Measurements from ENCODE around the gene PRPF40B. TPM values are rescaled to one million over a fixed set of nuclear protein-coding genes. Genes with fewer than 3 reads are reported as not detected.
A peak's percentile ranks its signal among the peaks of the same experiment; 100 is the strongest.

The PRPF40B gene
- polyA plus RNA-seq, 1 experiment = 15.0 TPM

GRCh38 chr12:49661746-49662145 lies 38.4 kb downstream of the PRPF40B start:
- no peak overlapping the region for H3K4me3 ChIP-seq (ENCODE audit: low read depth, low read length)
- no peak for DNase-seq (ENCODE audit: low read depth)
- H3K27me3 ChIP-seq (ENCODE audit: control insufficient read depth, insufficient read depth, low read length) = no peaks in the 10 kb centered on the region
- POLR2A ChIA-PET = no interaction called here
- H3K36me3 ChIP-seq (ENCODE audit: control insufficient read depth, insufficient read depth, low read length) = peaks cover 13% of the 10 kb centered on the region; the same call in 1 of the 2 replicates
- no peak for TF ChIP-seq CTCF (IDR thresholded peaks at IDR 0.05; ENCODE audit: insufficient read depth, low read depth, low read length)
- CTCF ChIA-PET = interaction anchor here (2.4 kb wide), 1 partner anchor 12 kb away, joined by 6 read pairs; no protein-coding TSS in a partner anchor

GRCh38 chr12:49662998-49663843 lies 39.9 kb downstream of the PRPF40B start:
- H3K27me3 ChIP-seq (ENCODE audit: control insufficient read depth, insufficient read depth, low read length) = no peaks in the 10 kb centered on the region
- CTCF ChIA-PET = interaction anchor here (0.6 to 3.1 kb wide), 8 partner anchors 9 to 61 kb away, joined by 3 to 11 read pairs (median 4); partner anchors contain the start of gene PRPF40B
- peak; percentile 39 for DNase-seq (ENCODE audit: low read depth)
- no peak overlapping the region for H3K4me3 ChIP-seq (ENCODE audit: low read depth, low read length)
- no peak for TF ChIP-seq CTCF (IDR thresholded peaks at IDR 0.05; ENCODE audit: insufficient read depth, low read depth, low read length)
- POLR2A ChIA-PET = interaction anchor here (0.6 kb wide), 1 partner anchor 11 kb away, joined by 3 read pairs; no protein-coding TSS in a partner anchor
- peaks cover 5% of the 10 kb centered on the region; the same call in 1 of the 2 replicates for H3K36me3 ChIP-seq (ENCODE audit: control insufficient read depth, insufficient read depth, low read length)

- ChIA-PET POLR2A (no interaction called here), CTCF (interaction anchor here (0.6 to 3.1 kb wide), 5 partner anchors 8 to 16 kb away, joined by 3 to 10 read pairs (median 3); no protein-coding TSS in a partner anchor)
- Histone ChIP-seq H3K36me3 (ENCODE audit: control insufficient read depth, insufficient read depth, low read length) (0 out of 2 replicates have a peak, but pooled peaks cover 2% of the 10 kb centered on the region), H3K4me3 (ENCODE audit: low read depth, low read length) (no peak overlapping the region), H3K27me3 (ENCODE audit: control insufficient read depth, insufficient read depth, low read length) (no peaks in the 10 kb centered on the region)
- no peak for TF ChIP-seq CTCF (IDR thresholded peaks at IDR 0.05; ENCODE audit: insufficient read depth, low read depth, low read length)
- DNase-seq (ENCODE audit: low read depth) = no peak
Measured at GRCh38 chr12:49664167-49664566, 40.8 kb downstream of the PRPF40B start.

GRCh38 chr12:49664591-49665239 lies 41.4 kb downstream of the PRPF40B start:
- ChIA-PET POLR2A (interaction anchor here (0.6 kb wide), 1 partner anchor 9 kb away, joined by 5 read pairs; no protein-coding TSS in a partner anchor), CTCF (interaction anchor here (0.6 to 3.1 kb wide), 4 partner anchors 10 to 20 kb away, joined by 3 to 7 read pairs (median 3); no protein-coding TSS in a partner anchor)
- no peak overlapping the region for H3K4me3 ChIP-seq (ENCODE audit: low read depth, low read length)
- 0 out of 2 replicates have a peak, but pooled peaks cover 2% of the 10 kb centered on the region for H3K36me3 ChIP-seq (ENCODE audit: control insufficient read depth, insufficient read depth, low read length)
- H3K27me3 ChIP-seq (ENCODE audit: control insufficient read depth, insufficient read depth, low read length) = no peaks in the 10 kb centered on the region
- TF ChIP-seq CTCF (IDR thresholded peaks at IDR 0.05; ENCODE audit: insufficient read depth, low read depth, low read length) = no peak
- DNase-seq (ENCODE audit: low read depth) = no peak

Measured in BJ (cell line).